Endothelial cell of umbilical vein (primary cell): ENCODE measurements around the gene TNFRSF14. TPM values are rescaled to one million over a fixed set of nuclear protein-coding genes. Genes with fewer than 3 reads are reported as not detected.

Experiments
- BruUV-seq: library from RNA; stranded (reverse); fragments of 400-500 nt; replicated peaks from 2 replicates; lab custom pipeline; 2021; lab: Mats Ljungman, UMichigan
- CTCF ChIA-PET: fragments of 300-600, 350-600 bp; sonication (Branson Sonifier 250); formaldehyde crosslinking; loops from one replicate; lab custom pipeline; 2021; ENCODE audit warnings: antibody characterized with exemption, inconsistent platforms; lab: Charles Lee
- POLR2A ChIA-PET: fragments of 300-600, 350-600 bp; sonication (Branson Sonifier 250); formaldehyde crosslinking; loops from one replicate; lab custom pipeline; 2021; ENCODE audit warnings: antibody characterized with exemption, inconsistent platforms; lab: Charles Lee
- DNase-seq: peaks from one replicate; pipeline ENCODE4 v3.0.0-alpha.2; 2011; ENCODE audit warnings: low read depth, low spot score
- FAIRE-seq: peaks from 2 replicates; lab custom pipeline; 2011; peaks lifted over from hg19 to GRCh38; lab: Jason Lieb, UNC
- H2AFZ ChIP-seq: 2 replicates; pipeline ENCODE4 v1.6.0; 2012; ENCODE audit warnings: low read depth, low read length, control low read depth, inconsistent platforms
- H3K27ac ChIP-seq: 2 replicates; pipeline ENCODE4 v1.5.1; 2011; ENCODE audit warnings: low read depth, mild to moderate bottlenecking, control low read depth, low read length, moderate library complexity; ENCODE audit not compliant: insufficient read depth
- H3K27me3 ChIP-seq, 2 experiments: 2 replicates each; pipeline versions ENCODE4 v1.6.0 to v1.6.1; 2011; ENCODE audit warnings: low read length in 2 of 2, mixed read lengths in 1 of 2; ENCODE audit not compliant: control insufficient read depth in 2 of 2, insufficient read depth in 2 of 2
- H3K36me3 ChIP-seq, 2 experiments: 2 replicates in 1 of 2; 3 replicates in 1 of 2; pipeline ENCODE4 v1.5.1; 2011; ENCODE audit warnings: low read length in 2 of 2, mild to moderate bottlenecking in 1 of 2, moderate library complexity in 1 of 2; ENCODE audit not compliant: control insufficient read depth in 2 of 2, insufficient read depth in 2 of 2; ENCODE audit errors: extremely low read depth in 1 of 2
- H3K4me1 ChIP-seq: 3 replicates; pipeline ENCODE4 v1.5.1; 2011; ENCODE audit warnings: mild to moderate bottlenecking, low read length; ENCODE audit not compliant: control insufficient read depth, insufficient read depth; ENCODE audit errors: extremely low read depth
- H3K4me2 ChIP-seq: 2 replicates; pipeline ENCODE4 v1.6.1; 2011; ENCODE audit warnings: low read length, control low read depth, mixed read lengths; ENCODE audit not compliant: insufficient read depth
- H3K4me3 ChIP-seq, 3 experiments: fragments of 200-600 bp in 1 of 3; sonication (generic), shearing (Covaris generic) in 1 of 3; replicated peaks in 1 of 3; 2 replicates each; pipeline ENCODE4 v1.5.1; 2011 to 2016; ENCODE audit warnings: control low read depth in 3 of 3, low read length in 3 of 3, mild to moderate bottlenecking in 2 of 3, inconsistent platforms in 1 of 3, low read depth in 1 of 3, moderate library complexity in 1 of 3; ENCODE audit not compliant: insufficient read depth in 1 of 3
- H3K79me2 ChIP-seq: 2 replicates; pipeline ENCODE4 v1.6.0; 2012; ENCODE audit warnings: low read length, inconsistent platforms; ENCODE audit not compliant: control insufficient read depth, insufficient read depth
- H3K9ac ChIP-seq: replicated peaks from 2 replicates; pipeline ENCODE3; 2011; ENCODE audit warnings: low read length, control low read depth; ENCODE audit not compliant: insufficient read depth; ENCODE audit errors: extremely low read depth
- H3K9me1 ChIP-seq: replicated peaks from 3 replicates; pipeline ENCODE4 v1.6.0; 2011; ENCODE audit warnings: mild to moderate bottlenecking, low read length; ENCODE audit not compliant: control insufficient read depth, insufficient read depth; ENCODE audit errors: extremely low read depth
- H3K9me3 ChIP-seq: replicated peaks from 2 replicates; pipeline ENCODE4 v1.5.1; 2012; ENCODE audit warnings: low read length, inconsistent platforms; ENCODE audit not compliant: control insufficient read depth, insufficient read depth
- H4K20me1 ChIP-seq: replicated peaks from 2 replicates; pipeline ENCODE3; 2011; ENCODE audit warnings: mild to moderate bottlenecking, low read length; ENCODE audit not compliant: control insufficient read depth, insufficient read depth; ENCODE audit errors: extremely low read depth
- CTCF ChIP-seq, 2 donors: IDR thresholded peaks; 1 replicate in 1 of 2; 2 replicates in 1 of 2; pipeline ENCODE4 v1.5.1; 2011; ENCODE audit warnings: low read length in 2 of 2, mild to moderate bottlenecking in 2 of 2, moderate library complexity in 2 of 2, control low read depth in 1 of 2, inconsistent platforms in 1 of 2, low read depth in 1 of 2; ENCODE audit not compliant: insufficient read depth in 1 of 2; ENCODE audit errors: extremely low read depth in 1 of 2
- EZH2 ChIP-seq: IDR thresholded peaks from 2 replicates; pipeline ENCODE4 v1.6.1; 2012; ENCODE audit warnings: borderline replicate concordance, low read depth, mild to moderate bottlenecking, moderate library complexity, low read length, inconsistent platforms; ENCODE audit not compliant: severe bottlenecking
- FOS ChIP-seq: IDR thresholded peaks from 2 replicates; pipeline ENCODE4 v1.6.1; 2011; ENCODE audit warnings: mild to moderate bottlenecking, low read length, moderate library complexity, borderline replicate concordance; ENCODE audit not compliant: insufficient read depth
- GATA2 ChIP-seq: IDR thresholded peaks from 2 replicates; pipeline ENCODE4 v1.7.0; 2011; ENCODE audit warnings: low read depth, mild to moderate bottlenecking, moderate library complexity, mixed read lengths, low read length; ENCODE audit not compliant: insufficient read length, insufficient read depth
- JUN ChIP-seq: IDR thresholded peaks from 2 replicates; pipeline ENCODE4 v1.6.1; 2011; ENCODE audit warnings: borderline replicate concordance, low read depth; ENCODE audit not compliant: insufficient read length, insufficient read depth
- MAX ChIP-seq: IDR thresholded peaks from 2 replicates; pipeline ENCODE4 v1.6.1; 2011; ENCODE audit not compliant: insufficient read depth, insufficient read length
- MYC ChIP-seq: IDR thresholded peaks from one replicate; pipeline ENCODE4 v1.6.1; 2011; ENCODE audit warnings: mild to moderate bottlenecking, low read depth, low read length
- POLR2A ChIP-seq: IDR thresholded peaks from 2 replicates; pipeline ENCODE4 v1.6.1; 2012; ENCODE audit warnings: low read depth, mild to moderate bottlenecking, control low read depth, low read length
- POLR2AphosphoS5 ChIP-seq: IDR thresholded peaks from 2 replicates; pipeline ENCODE4 v1.6.1; 2012; ENCODE audit warnings: low read depth, mild to moderate bottlenecking, control low read depth, low read length, moderate library complexity; ENCODE audit not compliant: insufficient read depth
- dilution Hi-C: fragments of 300-500 bp; cut with MboI; formaldehyde crosslinking; loops from one replicate; pipeline ENCODE4 v1.15.0; 2019; ENCODE audit warnings: low sequenced_read_pairs; ENCODE audit not compliant: extremely low pct_ligation_motif_present
- intact Hi-C: fragments of 100-400 bp; cut with micrococcal nuclease; formaldehyde crosslinking; loops from one replicate; pipeline ENCODE4 v1.10.0; 2022
- polyA plus RNA-seq, 4 experiments: library from polyadenylated mRNA; depleted of rRNA in 3 of 4; stranded (reverse) in 3 of 4; unstranded in 1 of 4; fragments of >200 nt; gene quantifications; 2 replicates each; pipeline versions ENCODE4 v1.2.1 to v1.2.3, GENCODE V29; 2011 to 2012; ENCODE audit warnings: missing spikeins in 1 of 4
- total RNA-seq: library from RNA; stranded (reverse); gene quantifications from 2 replicates; pipeline ENCODE4 v1.2.3, GENCODE V29; 2021

TNFRSF14 gene
- total and polyA plus RNA-seq, 2 donors (not counting 3 experiments of a cell fraction or from before 2014, with no cell fraction given), result 40.9 to 49.4 TPM

GRCh38 chr1:2534687-2535441, 21.3 kb upstream of the TNFRSF14 start:
- dilution Hi-C loops, result no loop called here
- Histone ChIP-seq H3K79me2 (no peaks in the 10 kb centered on the region), H2AFZ (no peak overlapping the region), H3K36me3 (no peaks in the 10 kb centered on the region), H4K20me1 (no peaks in the 10 kb centered on the region), H3K4me2 (no peak overlapping the region), H3K9me1 (no peaks in the 10 kb centered on the region), H3K4me1 (no peaks in the 10 kb centered on the region), H3K4me3 (no peak overlapping the region), H3K27me3 (peaks cover 10 to 14% of the 10 kb centered on the region in 2 experiments), H3K27ac (no peak overlapping the region), H3K9ac (no peak overlapping the region), H3K9me3 (no peaks in the 10 kb centered on the region)
- intact Hi-C loops, result no loop called here
- TF ChIP-seq POLR2A (no peak), JUN (no peak), CTCF (IDR thresholded peaks at IDR 0.05; ENCODE audit: extremely low read depth in 1 of 2, insufficient read depth in 1 of 2, low read depth in 1 of 2, low read length in 2 of 2) (no peak), POLR2AphosphoS5 (no peak), FOS (no peak), MAX (no peak), EZH2 (no peak), GATA2 (no peak), MYC (no peak)
- DNase-seq (no peak), FAIRE-seq (no peak)
- CTCF ChIA-PET, result interaction anchor here (1.5 kb wide), 1 partner anchor 7 kb away, joined by 5 read pairs; no protein-coding TSS in a partner anchor
- no TSS peak for BruUV-seq
- POLR2A ChIA-PET, result no interaction called here
